ENCODE data around the gene LIPF. TPM values are rescaled to one million over a fixed set of nuclear protein-coding genes. Genes with fewer than 3 reads are reported as not detected.

The LIPF gene
- total and polyA plus RNA-seq, 2 donors from 2014 or later, result not detected

DNA sequence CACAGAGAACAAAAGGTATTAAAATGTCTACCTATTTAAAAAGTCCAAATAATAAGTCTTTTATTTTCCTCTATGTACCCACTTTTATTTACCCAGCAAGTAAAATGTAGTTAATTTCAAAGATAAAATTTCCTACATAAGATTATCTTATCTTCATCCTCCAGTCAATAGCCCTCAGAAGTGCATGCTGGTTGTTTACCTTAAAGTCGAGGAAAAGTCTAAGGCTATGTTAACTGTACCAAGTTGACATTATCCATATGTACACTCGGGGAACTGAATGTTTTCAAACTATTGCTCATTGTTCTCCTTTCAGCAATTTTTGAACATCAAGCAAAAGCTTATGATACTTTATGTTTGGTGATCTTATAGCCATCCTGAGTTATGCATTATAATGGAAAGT is 24.1 kb upstream of the LIPF start:
- TF ChIP-seq, protein P1, sequence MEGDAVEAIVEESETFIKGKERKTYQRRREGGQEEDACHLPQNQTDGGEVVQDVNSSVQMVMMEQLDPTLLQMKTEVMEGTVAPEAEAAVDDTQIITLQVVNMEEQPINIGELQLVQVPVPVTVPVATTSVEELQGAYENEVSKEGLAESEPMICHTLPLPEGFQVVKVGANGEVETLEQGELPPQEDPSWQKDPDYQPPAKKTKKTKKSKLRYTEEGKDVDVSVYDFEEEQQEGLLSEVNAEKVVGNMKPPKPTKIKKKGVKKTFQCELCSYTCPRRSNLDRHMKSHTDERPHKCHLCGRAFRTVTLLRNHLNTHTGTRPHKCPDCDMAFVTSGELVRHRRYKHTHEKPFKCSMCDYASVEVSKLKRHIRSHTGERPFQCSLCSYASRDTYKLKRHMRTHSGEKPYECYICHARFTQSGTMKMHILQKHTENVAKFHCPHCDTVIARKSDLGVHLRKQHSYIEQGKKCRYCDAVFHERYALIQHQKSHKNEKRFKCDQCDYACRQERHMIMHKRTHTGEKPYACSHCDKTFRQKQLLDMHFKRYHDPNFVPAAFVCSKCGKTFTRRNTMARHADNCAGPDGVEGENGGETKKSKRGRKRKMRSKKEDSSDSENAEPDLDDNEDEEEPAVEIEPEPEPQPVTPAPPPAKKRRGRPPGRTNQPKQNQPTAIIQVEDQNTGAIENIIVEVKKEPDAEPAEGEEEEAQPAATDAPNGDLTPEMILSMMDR (IDR thresholded peaks at IDR 0.05; ENCODE audit: borderline replicate concordance, extremely low read depth, insufficient read depth), result no peak
- H3K9ac ChIP-seq (ENCODE audit: low read length in 3 of 3), result no peak overlapping the region
- no peaks in the 10 kb centered on the region for H3K27me3 ChIP-seq (ENCODE audit: control insufficient read depth, insufficient read depth, low read length)
- DNase-seq (no peak), FAIRE-seq (no peak)
- peaks cover 0 to 9% (median 0%) of the 10 kb centered on the region in 3 donors for H3K9me3 ChIP-seq (ENCODE audit: control insufficient read depth in 2 of 3, insufficient read depth in 1 of 3, low read length in 3 of 3)
- no peaks in the 10 kb centered on the region for H3K4me1 ChIP-seq (ENCODE audit: control insufficient read depth in 2 of 3, insufficient read depth in 2 of 3, low read depth in 1 of 3, low read length in 3 of 3)
- no peaks in the 10 kb centered on the region for H3K36me3 ChIP-seq (ENCODE audit: control insufficient read depth in 2 of 3, insufficient read depth in 3 of 3, low read length in 3 of 3)
- no peak overlapping the region for H3K27ac ChIP-seq (ENCODE audit: low read depth in 2 of 2, low read length in 2 of 2)
- H3K4me3 ChIP-seq (ENCODE audit: low read length in 3 of 3), result no peak overlapping the region
- intact Hi-C loops (cut with DNase I), result no loop called here

DNA sequence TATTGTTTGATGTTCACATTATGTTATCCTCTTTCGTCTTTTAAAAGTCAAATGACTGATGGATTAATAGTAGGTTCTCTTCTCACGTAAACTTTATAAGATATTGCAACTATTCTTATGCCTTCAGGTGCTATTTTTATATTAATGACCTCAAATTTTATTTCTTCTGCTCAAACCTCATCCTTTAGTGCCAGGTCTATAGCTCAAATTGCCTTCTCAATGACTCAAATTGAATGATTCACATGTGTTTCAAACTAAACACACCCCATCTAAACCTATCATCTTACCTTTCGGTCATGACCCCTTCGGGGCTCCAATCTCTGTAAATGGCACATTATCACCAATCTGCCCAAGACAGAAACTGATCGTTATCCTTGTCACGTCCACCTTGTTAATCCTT is 22.0 kb upstream of the LIPF start:
- Histone ChIP-seq H3K27ac (ENCODE audit: low read depth in 2 of 2, low read length in 2 of 2) (no peak overlapping the region), H3K4me3 (ENCODE audit: low read length in 3 of 3) (no peak overlapping the region), H3K27me3 (ENCODE audit: control insufficient read depth, insufficient read depth, low read length) (no peaks in the 10 kb centered on the region), H3K9ac (ENCODE audit: low read length in 3 of 3) (no peak overlapping the region), H3K9me3 (ENCODE audit: control insufficient read depth in 2 of 3, insufficient read depth in 1 of 3, low read length in 3 of 3) (peaks cover 0 to 9% (median 0%) of the 10 kb centered on the region in 3 donors), H3K36me3 (ENCODE audit: control insufficient read depth in 2 of 3, insufficient read depth in 3 of 3, low read length in 3 of 3) (no peaks in the 10 kb centered on the region), H3K4me1 (ENCODE audit: control insufficient read depth in 2 of 3, insufficient read depth in 2 of 3, low read depth in 1 of 3, low read length in 3 of 3) (no peaks in the 10 kb centered on the region)
- intact Hi-C loops (cut with DNase I), result no loop called here
- TF ChIP-seq, protein P1 (IDR thresholded peaks at IDR 0.05; ENCODE audit: borderline replicate concordance, extremely low read depth, insufficient read depth), result no peak
- FAIRE-seq, result no peak
- no peak for DNase-seq

DNA sequence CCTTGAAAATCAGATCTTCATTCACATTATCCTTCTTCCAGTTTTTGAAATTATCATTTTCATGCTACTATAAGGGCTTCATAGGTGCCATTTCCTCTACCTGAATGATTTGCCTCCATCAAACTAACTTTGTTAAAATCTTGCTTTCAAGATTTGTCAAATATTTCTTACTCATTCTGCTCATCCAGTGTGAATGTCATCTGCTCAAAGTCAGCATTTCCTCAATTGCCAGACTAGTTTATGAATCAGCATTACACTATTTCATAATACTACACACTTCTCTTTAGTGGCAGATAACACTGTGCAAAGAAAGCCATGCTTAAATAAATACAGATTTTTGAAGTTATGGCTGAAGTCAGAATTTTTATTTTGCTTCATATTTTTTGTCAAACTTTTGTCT is 21.3 kb upstream of the LIPF start:
- H3K27me3 ChIP-seq (ENCODE audit: control insufficient read depth, insufficient read depth, low read length), result no peaks in the 10 kb centered on the region
- no peak overlapping the region for H3K9ac ChIP-seq (ENCODE audit: low read length in 3 of 3)
- no peak overlapping the region for H3K4me3 ChIP-seq (ENCODE audit: low read length in 3 of 3)
- TF ChIP-seq, protein P1 (IDR thresholded peaks at IDR 0.05; ENCODE audit: borderline replicate concordance, extremely low read depth, insufficient read depth), result no peak
- peaks cover 0 to 6% (median 0%) of the 10 kb centered on the region in 3 donors for H3K9me3 ChIP-seq (ENCODE audit: control insufficient read depth in 2 of 3, insufficient read depth in 1 of 3, low read length in 3 of 3)
- H3K27ac ChIP-seq (ENCODE audit: low read depth in 2 of 2, low read length in 2 of 2), result no peak overlapping the region
- no peak for FAIRE-seq
- no peaks in the 10 kb centered on the region for H3K4me1 ChIP-seq (ENCODE audit: control insufficient read depth in 2 of 3, insufficient read depth in 2 of 3, low read depth in 1 of 3, low read length in 3 of 3)
- DNase-seq, result no peak
- H3K36me3 ChIP-seq (ENCODE audit: control insufficient read depth in 2 of 3, insufficient read depth in 3 of 3, low read length in 3 of 3), result no peaks in the 10 kb centered on the region
- intact Hi-C loops (cut with DNase I), result no loop called here

DNA sequence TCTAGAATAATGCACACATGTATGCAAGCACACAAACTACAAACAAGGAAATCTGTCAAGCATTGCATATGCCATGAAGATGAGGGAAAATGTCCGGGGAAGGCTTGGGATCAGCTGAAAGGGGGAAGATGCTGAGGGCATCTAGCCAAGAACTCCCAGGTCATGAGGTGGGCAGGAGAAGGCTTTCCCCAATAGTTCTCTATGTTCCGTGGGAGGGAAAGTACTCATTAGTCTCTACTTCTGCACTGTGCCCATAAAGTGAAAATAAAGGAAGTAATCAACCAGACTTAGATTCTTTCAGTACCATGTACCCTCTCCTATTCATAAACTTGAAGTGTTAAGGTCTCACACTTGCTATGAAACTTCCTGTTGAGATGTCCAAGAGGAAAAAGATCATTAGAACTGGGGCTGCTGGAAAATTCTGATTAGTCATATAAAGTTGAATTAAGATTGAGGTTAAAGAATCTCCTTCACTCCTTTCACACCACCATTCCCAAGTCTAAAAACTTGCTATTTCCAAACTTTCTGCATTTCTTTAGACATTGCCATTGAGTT is 17.1 kb upstream of the LIPF start:
- Histone ChIP-seq H3K9ac (ENCODE audit: low read length in 3 of 3) (no peak overlapping the region), H3K36me3 (ENCODE audit: control insufficient read depth in 2 of 3, insufficient read depth in 3 of 3, low read length in 3 of 3) (no peaks in the 10 kb centered on the region), H3K27ac (ENCODE audit: low read depth in 2 of 2, low read length in 2 of 2) (no peak overlapping the region), H3K4me3 (ENCODE audit: low read length in 3 of 3) (no peak overlapping the region), H3K9me3 (ENCODE audit: control insufficient read depth in 2 of 3, insufficient read depth in 1 of 3, low read length in 3 of 3) (no peaks in the 10 kb centered on the region), H3K4me1 (ENCODE audit: control insufficient read depth in 2 of 3, insufficient read depth in 2 of 3, low read depth in 1 of 3, low read length in 3 of 3) (no peaks in the 10 kb centered on the region), H3K27me3 (ENCODE audit: control insufficient read depth, insufficient read depth, low read length) (no peaks in the 10 kb centered on the region)
- FAIRE-seq (no peak), DNase-seq (peak in 1 of 5 donors; percentile 8)
- TF ChIP-seq, protein P1 (IDR thresholded peaks at IDR 0.05; ENCODE audit: borderline replicate concordance, extremely low read depth, insufficient read depth), result no peak
- intact Hi-C loops (cut with DNase I), result no loop called here

All from kidney (tissue), 14 donors.